Activated gamma-delta T cell treated with Interleukin-2 at 50 U/mL for 16 hours (primary cell): ENCODE data around the gene GALNT6.

Experiments
- DNase-seq: peaks from one replicate; pipeline ENCODE4 v3.0.0-alpha.2; 2020

The GALNT6 gene

GRCh38 chr12:51391283-51392123 is at the start of gene GALNT6:
TSS of gene GALNT6 (minus strand) at chr12:51391406. CDS start at chr12:51379781, 11,625 bp downstream.
- DNase-seq = peak; percentile 64

DNA sequence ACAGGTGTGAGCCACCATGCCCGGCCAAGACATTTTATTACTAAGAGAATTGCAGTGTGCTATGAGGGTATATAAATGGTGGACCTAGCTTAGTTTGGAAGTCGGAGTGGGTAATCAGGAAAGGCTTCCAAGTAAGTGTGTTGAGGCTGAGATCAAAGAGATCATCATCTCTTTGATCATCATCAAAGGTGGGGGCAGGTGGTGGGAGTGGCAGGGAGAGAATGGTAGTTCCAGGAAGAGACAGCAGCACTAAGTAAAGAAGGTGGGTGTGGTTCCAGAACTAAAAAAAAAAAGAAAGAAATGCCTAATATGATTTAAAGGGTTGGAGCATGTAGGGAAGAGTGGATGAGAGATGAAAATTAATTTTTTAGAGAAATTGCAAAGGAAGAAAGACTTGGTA is 48.1 kb upstream of the GALNT6 start:
- no peak for DNase-seq

DNA sequence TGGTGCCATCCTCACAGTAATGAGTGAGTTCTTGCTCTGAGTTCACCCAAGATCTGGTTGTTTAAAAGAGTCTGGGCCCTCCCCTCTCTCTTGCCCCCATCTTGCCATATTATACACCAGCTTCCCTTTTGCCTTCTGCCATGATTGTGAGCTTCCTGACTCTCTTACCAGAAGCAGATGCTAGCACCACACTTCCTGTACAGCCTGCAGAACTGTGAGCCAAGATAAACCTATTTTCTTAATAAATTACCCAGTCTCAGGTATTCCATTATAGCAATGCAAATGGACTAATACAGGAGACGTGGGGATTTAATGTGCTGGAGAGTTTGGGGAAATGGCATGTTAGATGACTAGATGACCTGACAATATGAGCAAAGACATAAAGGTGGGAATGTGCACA is 46.2 kb upstream of the GALNT6 start:
- DNase-seq = no peak

GRCh38 chr12:51434305-51434704 is 43.1 kb upstream of the GALNT6 start:
- DNase-seq = no peak

GRCh38 chr12:51432921-51433320 is 41.7 kb upstream of the GALNT6 start:
- no peak for DNase-seq

DNA sequence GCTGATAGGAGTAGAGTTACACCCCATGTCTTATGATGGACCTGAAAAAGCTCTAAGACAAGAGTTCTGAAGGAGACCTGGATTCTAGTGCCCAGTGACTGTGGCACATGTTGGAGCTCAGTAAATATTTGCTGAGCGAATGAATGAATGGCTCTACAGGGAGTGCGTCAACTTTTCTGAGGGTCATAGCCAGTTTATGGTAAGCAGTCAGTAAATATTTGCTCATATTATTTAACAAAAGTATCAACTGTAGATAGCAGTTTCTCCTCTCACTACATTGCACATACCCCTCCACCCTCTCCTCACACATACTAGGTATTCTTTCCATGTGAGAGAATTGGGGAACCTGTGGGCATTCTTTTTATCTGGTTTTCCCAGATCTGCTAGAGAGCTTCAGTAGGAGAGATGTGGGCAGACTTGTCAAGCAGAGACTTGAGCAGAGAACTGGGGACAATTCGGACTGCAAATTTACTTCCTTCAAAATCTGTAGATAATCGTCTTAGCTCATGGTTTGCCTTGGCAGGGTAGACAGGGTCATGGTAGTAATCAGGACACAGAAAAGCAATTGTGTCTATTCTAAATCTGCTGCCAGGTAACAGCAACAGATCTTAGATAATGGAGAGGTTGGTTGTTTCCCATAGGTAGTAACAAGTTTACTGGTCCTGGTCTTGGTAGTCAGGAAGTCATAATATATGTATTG is 39.1 kb upstream of the GALNT6 start:
- DNase-seq = no peak

DNA sequence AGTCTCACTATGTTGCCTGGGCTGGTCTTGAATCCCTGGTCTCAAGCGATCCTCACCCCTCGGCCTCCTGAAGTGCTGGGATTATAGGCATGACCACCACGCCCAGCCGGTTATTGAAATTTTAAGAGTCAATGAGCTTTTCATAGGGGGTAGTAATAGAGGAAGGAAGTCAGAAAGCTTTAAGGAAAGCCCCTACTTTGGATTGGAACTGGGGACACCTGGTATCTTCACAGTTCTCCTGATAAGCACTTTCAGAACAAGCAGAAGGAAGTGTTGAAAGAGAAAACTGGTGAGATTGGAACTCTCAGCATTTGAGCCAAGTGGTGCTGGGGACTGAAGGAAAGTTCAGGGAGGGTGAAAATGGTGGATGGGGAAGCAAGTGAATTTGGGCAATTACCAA is 38.5 kb upstream of the GALNT6 start:
- DNase-seq = no peak

GRCh38 chr12:51428256-51428655 is 37.0 kb upstream of the GALNT6 start:
- no peak for DNase-seq

DNA sequence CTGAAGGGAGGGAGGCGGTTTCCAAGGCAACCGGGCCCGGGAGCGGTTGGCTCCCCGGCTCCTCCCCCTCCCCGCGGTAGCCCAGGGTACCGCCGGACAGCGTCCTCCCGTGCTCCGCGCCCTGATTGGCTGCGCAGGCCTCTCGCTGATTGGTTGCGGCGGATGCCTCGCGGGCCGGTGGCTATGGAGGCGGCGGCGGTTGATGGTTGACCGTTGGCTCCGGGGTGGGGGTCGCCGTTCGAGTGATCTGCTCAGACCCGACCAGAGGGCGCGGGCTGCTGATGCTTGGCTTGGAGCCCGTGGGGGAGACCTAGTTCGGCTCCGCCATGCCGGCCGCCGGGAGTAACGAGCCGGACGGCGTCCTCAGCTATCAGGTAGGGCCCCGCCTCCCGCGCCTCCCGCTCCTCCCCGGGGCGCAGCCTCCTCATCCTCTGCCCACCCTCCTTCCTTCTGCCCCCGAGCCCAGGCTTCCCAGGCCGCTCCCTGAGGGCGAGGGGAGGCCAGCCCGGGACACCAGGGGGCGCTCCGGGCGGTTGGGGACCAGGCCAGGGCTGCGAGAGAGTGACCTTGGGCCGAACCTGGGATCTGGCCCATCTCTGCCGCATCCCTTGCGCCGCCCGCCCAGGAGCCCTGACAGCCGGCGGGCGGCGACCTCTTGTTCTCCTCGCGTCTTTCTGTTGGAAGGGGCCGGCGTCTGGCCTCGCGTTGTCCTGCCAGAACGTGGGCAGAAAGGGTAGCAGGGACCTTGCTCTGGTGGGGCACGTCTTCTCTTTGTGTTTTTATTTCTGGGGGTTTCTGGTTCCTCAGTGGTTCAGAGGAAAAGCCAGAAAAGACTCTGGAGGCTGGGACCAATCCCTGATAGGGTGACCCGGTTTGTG is 33.7 kb upstream of the GALNT6 start, which contains the start of gene SLC4A8:
Gene SLC4A8 (plus strand): TSS at position 170 of the 878 bp plus-strand sequence. CDS start 157 bp downstream, at position 327.
- peak; percentile 70 for DNase-seq

GRCh38 chr12:51424094-51424661 is 33.0 kb upstream of the GALNT6 start:
- DNase-seq = no peak

DNA sequence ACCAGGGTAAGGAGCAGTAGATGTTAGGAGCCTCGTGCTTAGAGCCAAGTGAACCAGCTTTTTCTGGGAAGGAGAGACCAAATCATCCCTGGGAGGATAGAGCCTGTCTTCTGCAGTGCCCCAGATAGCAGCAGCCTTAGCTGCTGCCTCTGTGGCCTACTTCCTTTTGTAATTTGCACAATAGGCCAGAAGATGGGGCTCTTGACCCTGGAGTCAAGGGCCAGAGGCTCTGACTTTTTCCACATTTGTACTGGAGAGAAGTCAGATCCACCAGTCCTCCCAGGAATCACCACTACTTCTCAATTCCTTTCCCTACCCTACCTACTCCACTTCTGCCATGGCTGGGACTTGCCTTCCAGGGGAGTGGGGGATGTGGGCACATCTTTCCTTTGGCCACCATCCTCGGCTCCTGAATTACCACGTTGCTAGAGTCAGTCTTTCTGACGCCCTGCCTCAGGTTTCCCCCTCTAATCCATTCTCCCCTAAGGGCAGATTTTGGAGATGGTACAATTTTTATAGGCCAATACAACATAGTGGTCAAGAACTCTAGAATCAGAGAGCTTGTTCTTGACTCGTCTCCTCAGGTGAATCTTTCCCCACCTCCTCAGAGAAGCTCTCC is 30.2 kb upstream of the GALNT6 start:
- peak; percentile 8 for DNase-seq

- no peak for DNase-seq
Observed at GRCh38 chr12:51419425-51420193, 28.4 kb upstream of the GALNT6 start.

DNA sequence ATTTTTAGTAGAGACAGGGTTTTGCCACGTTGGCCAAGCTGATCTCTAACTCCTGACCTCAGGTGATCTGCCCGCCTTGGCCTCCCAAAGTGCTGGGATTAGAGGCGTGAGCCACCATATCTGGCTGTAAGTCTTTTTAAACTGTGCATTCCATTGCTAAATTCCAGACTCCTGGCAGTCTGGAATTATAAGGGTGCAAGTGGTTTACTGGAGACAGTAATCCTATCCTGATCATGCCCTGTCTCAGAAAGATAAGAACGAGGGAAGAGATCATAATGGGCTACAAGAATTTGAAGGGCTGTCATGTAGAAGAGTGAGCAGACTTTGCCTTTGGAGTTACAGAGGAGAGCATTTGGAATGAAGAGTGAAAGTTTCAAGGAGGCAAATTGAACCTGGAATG is 26.6 kb upstream of the GALNT6 start:
- no peak for DNase-seq

- no peak for DNase-seq
Observed at GRCh38 chr12:51415931-51416330, 24.7 kb upstream of the GALNT6 start.

DNA sequence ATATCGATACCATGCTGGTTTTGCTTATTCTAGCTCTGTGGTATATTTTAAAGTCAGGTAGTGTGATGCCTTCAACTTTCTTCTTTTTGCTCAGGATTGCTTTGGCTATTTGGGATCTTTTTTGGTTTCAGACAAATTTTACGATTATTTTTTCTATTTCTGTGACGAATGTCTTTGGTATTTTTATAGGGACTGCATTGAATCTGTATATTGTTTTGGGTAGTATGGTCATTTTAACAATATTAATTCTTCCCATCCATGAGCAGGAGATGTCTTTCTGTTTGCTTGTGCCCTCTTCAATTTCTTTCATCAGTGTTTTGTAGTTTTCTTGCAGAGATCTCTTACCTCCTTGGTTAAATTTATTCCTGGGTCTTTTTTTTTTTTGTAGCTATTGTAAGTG is 22.6 kb upstream of the GALNT6 start:
- DNase-seq = no peak

- DNase-seq = no peak
Observed at GRCh38 chr12:51413149-51413548, 21.9 kb upstream of the GALNT6 start.

DNA sequence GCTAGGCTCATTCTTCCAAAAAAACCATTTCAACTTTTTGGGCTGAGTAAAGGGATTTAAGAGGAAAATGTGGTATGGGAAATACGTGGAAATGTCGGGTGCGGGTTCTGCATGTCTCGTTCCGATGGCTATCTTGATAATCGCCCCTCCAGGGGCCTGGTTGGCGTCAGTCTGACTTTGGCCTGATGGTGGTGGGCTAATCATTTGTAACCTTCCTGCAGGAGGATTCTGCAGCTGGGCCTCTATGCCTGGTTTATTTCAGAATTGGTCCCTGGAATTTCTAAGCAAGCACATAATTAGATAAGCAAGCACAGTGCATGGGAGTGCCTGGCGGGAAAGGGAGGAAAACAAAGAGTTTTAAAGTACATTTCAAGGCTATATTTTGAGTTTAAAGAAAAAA is 18.6 kb upstream of the GALNT6 start:
- DNase-seq = no peak

GRCh38 chr12:51407604-51408003 is 16.4 kb upstream of the GALNT6 start:
- DNase-seq = no peak

DNA sequence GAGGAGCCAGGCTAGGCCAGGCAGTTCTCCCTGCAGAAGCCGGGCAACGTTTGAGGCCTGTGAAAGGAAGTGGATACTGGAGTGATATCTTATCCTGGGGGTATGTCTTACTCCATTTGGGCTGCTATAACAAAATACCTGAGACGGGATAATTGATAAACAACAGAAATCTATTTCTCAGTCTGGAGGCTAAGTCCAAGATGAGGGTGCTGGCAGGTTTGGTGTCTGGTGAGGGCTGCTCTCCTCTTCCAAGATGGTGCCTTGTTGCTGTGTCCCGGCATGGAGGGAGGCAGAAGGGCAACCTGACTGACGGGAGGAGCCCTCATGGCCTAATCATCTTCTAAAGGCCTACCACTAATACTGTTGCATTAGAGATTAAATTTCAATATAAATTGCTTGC is 15.7 kb upstream of the GALNT6 start:
- no peak for DNase-seq

- no peak for DNase-seq
Observed at GRCh38 chr12:51406290-51406689, 15.1 kb upstream of the GALNT6 start.

GRCh38 chr12:51405801-51406207 is 14.6 kb upstream of the GALNT6 start:
- no peak for DNase-seq

GRCh38 chr12:51404627-51405026 is 13.4 kb upstream of the GALNT6 start:
- DNase-seq = no peak
